ENCODE data around the gene PRSS8.
"Not testable (repeated sequence)": the region's sequence is repeated elsewhere in the genome, so short reads cannot be mapped to it uniquely, and the experiment has no call there.

PRSS8 gene

DNA sequence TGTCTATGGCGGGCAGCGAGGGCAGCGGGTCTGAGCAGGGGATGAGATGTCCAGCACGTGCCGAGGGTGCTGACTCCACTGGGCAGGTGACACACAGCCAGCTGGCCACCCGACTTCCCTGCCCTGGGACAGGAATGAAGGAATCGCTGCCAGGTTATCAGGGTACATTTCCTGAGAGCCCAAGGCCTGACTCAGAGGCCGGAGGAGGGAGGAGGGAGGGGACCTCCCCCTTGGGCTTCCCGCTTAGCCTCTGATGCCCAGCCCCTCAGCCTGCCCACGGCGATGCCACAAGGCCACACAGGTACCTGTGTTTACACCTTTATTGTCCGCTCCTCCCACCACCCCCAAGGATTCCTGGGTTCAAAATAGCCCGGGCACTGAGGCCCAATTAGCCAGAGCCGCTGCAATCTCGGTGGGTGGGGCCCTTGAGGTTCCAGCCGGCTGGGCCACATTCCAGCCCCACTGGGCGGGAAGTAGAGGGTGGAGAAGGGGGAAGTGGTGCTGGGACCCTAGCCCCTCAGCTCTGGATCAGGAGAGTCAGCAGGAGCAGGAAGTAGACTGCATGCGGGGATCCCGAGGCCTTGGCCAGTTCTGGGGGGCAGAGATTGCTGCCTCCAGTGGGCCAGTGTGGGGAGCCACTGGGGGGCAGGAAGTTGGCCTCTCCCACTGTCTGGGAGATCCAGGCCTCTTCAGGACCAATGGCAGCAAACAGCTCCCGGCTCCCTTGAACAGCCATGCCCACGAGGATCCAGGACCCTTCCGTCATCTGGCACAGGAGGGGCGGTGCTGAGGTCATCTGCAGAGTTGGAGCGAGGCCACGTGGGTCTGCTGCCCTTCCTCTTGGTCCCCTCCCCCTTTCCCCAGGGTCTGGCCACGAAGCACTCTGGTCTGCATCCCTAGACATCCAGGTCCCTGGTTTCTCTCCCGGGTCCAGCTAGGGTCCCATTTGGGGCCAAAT lies 3.4 kb upstream of the PRSS8 start:
- Histone ChIP-seq H3K9ac (no peak overlapping the region), H3K79me2 (peaks cover 4% of the 10 kb centered on the region), H3K36me3 (ENCODE audit: control insufficient read depth, insufficient read depth, low read length) (no peaks in the 10 kb centered on the region), H3K4me1 (peaks cover 35% of the 10 kb centered on the region), H3K4me3 (ENCODE audit: low read depth, low read length) (no peak overlapping the region), H3K4me2 (ENCODE audit: low read length) (no peak overlapping the region), H3K27ac (no peak overlapping the region), H2AFZ (peak overlapping the region; percentile 65), H3K27me3 (ENCODE audit: control insufficient read depth, insufficient read depth, low read length) (no peaks in the 10 kb centered on the region), H3K9me3 (ENCODE audit: control insufficient read depth, low read length) (no peaks in the 10 kb centered on the region)
- TF ChIP-seq, protein P1, sequence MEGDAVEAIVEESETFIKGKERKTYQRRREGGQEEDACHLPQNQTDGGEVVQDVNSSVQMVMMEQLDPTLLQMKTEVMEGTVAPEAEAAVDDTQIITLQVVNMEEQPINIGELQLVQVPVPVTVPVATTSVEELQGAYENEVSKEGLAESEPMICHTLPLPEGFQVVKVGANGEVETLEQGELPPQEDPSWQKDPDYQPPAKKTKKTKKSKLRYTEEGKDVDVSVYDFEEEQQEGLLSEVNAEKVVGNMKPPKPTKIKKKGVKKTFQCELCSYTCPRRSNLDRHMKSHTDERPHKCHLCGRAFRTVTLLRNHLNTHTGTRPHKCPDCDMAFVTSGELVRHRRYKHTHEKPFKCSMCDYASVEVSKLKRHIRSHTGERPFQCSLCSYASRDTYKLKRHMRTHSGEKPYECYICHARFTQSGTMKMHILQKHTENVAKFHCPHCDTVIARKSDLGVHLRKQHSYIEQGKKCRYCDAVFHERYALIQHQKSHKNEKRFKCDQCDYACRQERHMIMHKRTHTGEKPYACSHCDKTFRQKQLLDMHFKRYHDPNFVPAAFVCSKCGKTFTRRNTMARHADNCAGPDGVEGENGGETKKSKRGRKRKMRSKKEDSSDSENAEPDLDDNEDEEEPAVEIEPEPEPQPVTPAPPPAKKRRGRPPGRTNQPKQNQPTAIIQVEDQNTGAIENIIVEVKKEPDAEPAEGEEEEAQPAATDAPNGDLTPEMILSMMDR (IDR thresholded peaks at IDR 0.05) = no peak

DNA sequence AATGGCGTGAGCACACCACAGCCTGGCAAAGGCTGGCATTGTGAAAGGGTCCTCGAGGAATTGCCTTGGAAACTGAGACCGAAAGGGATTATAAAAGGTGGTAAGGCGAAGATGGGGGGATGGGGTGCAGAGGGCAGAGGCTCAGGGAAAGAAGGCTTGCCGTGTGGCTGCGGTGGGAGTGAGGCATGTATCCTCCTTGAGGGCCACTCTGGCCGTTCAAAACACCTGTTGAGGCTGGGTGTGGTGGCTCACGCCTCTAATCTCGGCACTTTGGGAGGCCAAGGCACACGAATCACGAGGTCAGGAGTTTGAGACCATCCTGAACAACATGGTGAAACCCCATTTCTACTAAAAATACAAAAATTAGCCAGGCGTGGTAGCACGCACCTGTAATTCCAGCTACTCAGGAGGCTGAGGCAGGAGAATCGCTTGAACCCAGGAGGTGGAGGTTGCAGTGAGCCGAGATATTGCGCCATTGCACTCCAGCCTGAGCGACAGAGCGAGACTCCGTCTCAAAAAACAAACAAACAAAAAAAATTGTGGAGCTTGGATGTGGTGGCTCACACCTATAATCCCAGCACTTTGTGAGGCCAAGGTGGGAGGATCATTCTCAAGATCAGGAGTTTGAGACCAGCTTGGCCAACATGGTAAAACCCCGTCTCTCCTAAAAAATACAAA lies 1.4 kb upstream of the PRSS8 start:
- H3K27ac ChIP-seq; H3K79me2 ChIP-seq; H3K9ac ChIP-seq; H3K36me3 ChIP-seq (ENCODE audit: control insufficient read depth, insufficient read depth, low read length); H3K27me3 ChIP-seq (ENCODE audit: control insufficient read depth, insufficient read depth, low read length); H3K9me3 ChIP-seq (ENCODE audit: control insufficient read depth, low read length); H2AFZ ChIP-seq; H3K4me2 ChIP-seq (ENCODE audit: low read length); H3K4me3 ChIP-seq (ENCODE audit: low read depth, low read length): not testable (repeated sequence)
- H3K4me1 ChIP-seq = peaks cover 35% of the 10 kb centered on the region

DNA sequence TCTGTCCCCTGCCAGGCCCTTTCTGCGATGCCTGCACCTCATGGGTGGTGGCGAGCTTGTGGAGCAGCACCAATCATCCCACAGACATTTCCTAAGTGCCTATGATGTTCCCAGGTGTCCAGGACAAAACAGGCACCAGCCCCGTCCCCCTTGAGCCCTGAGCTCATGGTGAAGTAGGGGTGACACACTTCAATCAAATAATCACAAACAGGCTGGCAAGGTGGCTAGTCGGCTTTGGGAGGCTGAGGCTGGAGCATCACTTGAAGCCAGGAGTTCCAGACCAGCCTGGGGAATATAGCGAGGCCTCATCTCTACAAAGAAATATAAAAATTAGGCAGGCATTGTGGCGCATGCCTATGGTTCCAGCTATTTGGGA lies 748 bp upstream of the PRSS8 start:
- TF ChIP-seq, protein P1 (IDR thresholded peaks at IDR 0.05) = no peak
- H3K79me2 ChIP-seq = peaks cover 4% of the 10 kb centered on the region
- no peak overlapping the region for H3K4me2 ChIP-seq (ENCODE audit: low read length)
- H3K4me1 ChIP-seq = peaks cover 30% of the 10 kb centered on the region
- H3K27me3 ChIP-seq (ENCODE audit: control insufficient read depth, insufficient read depth, low read length) = no peaks in the 10 kb centered on the region
- no peak overlapping the region for H2AFZ ChIP-seq
- H3K9me3 ChIP-seq (ENCODE audit: control insufficient read depth, low read length) = no peaks in the 10 kb centered on the region
- H3K27ac ChIP-seq = no peak overlapping the region
- H3K9ac ChIP-seq = no peak overlapping the region
- H3K4me3 ChIP-seq (ENCODE audit: low read depth, low read length) = no peak overlapping the region
- H3K36me3 ChIP-seq (ENCODE audit: control insufficient read depth, insufficient read depth, low read length) = no peaks in the 10 kb centered on the region

DNA sequence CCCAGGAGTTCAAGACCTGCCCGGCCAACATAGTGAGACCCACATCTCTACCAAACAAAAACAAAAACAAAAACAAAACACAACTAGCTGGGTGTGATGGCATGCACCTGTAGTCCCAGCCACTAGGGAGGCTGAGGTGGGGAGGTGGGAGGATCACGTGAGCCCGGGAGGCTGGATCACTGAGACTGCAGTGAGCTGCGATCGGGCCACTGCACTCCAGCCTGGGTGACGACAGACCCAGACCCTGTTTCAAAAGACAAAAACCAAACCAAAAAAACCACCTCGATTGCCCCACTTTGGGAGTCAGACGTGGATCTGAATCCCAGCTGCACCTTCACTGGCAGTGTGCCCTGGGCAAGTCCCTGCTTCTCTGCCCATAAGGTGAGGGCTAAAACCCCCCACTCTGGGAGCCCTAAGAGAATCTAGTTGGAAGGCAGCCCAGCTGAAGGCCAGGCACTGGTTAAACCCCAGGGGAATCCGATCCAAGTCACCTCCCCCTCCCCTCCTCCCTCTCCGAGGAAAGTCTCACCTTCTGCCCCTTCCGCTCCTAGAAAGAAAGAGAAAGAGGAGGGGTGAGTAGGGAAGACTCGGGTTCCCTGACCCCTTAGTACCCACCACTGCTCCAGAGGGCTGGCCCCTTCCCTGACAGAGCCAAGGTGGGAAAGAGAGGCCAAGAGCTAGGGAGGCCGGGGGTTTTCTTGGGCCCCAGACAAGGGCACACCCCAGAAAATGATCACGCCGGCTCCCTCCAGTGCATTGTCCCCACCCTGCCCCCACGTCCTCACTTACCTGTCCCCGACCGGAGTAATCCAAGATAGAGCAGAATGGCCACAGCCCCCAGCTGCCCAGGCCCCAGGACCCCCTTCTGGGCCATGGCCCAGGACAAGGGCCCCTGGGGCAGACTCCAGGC lies 647 bp downstream of the PRSS8 start:
- Histone ChIP-seq H3K27ac (peak overlapping the region; percentile 59), H3K36me3 (ENCODE audit: control insufficient read depth, insufficient read depth, low read length) (no peaks in the 10 kb centered on the region), H3K4me3 (ENCODE audit: low read depth, low read length) (peak overlapping the region; percentile 68), H3K9ac (peak overlapping the region; percentile 83), H3K79me2 (peaks cover 4% of the 10 kb centered on the region), H3K9me3 (ENCODE audit: control insufficient read depth, low read length) (no peaks in the 10 kb centered on the region), H3K27me3 (ENCODE audit: control insufficient read depth, insufficient read depth, low read length) (no peaks in the 10 kb centered on the region), H2AFZ (peak overlapping the region; percentile 80), H3K4me1 (peaks cover 41% of the 10 kb centered on the region), H3K4me2 (ENCODE audit: low read length) (peak overlapping the region; percentile 72)
- TF ChIP-seq, protein P1 (IDR thresholded peaks at IDR 0.05) = no peak
